Progenitor cell of endocrine pancreas (in vitro differentiated cells): Measurements from ENCODE around the gene SPTB. TPM values are rescaled to one million over a fixed set of nuclear protein-coding genes. Genes with fewer than 3 reads are reported as not detected.

ENCODE experiments used
- DNase-seq: peaks from one replicate; pipeline ENCODE4 v3.0.0; 2021; ENCODE audit warnings: low spot score; ENCODE audit not compliant: unreplicated experiment
- H3K27ac Mint-ChIP-seq: 2 replicates; pipeline ENCODE4 v1.8.0; 2021; ENCODE audit warnings: mild to moderate bottlenecking, moderate library complexity, mixed read lengths
- H3K27me3 Mint-ChIP-seq: 2 replicates; pipeline ENCODE4 v1.8.0; 2021; ENCODE audit warnings: mixed read lengths
- H3K36me3 Mint-ChIP-seq: 2 replicates; pipeline ENCODE4 v1.8.0; 2022; ENCODE audit warnings: mixed read lengths; ENCODE audit not compliant: insufficient read depth
- H3K4me1 Mint-ChIP-seq: 2 replicates; pipeline ENCODE4 v1.8.0; 2021; ENCODE audit warnings: low read depth, mixed read lengths
- H3K4me3 Mint-ChIP-seq: 2 replicates; pipeline ENCODE4 v1.8.0; 2021; ENCODE audit warnings: low read depth, mild to moderate bottlenecking, moderate library complexity, mixed read lengths
- H3K9me3 Mint-ChIP-seq: 2 replicates; pipeline ENCODE4 v1.8.0; 2021; ENCODE audit warnings: low read depth, mixed read lengths
- CTCF ChIP-seq: fragments of 200-600 bp; sonication (generic); IDR thresholded peaks from one replicate; pipeline ENCODE4 v1.5.0; 2021; ENCODE audit warnings: antibody characterized with exemption, mild to moderate bottlenecking; ENCODE audit not compliant: unreplicated experiment
- total RNA-seq: library from RNA; stranded (reverse); gene quantifications from 2 replicates; pipeline ENCODE4 v1.2.1, GENCODE V29; 2021

Gene SPTB
- total RNA-seq, 1 donor from 2014 or later, result 1.7 TPM

GRCh38 chr14:64736271-64737169 is 143.2 kb downstream of the SPTB start:
- Mint-ChIP-seq H3K27me3 (no peaks in the 10 kb centered on the region), H3K36me3 (peaks cover 22% of the 10 kb centered on the region), H3K27ac (no peak overlapping the region), H3K9me3 (no peaks in the 10 kb centered on the region), H3K4me1 (peaks cover 6% of the 10 kb centered on the region), H3K4me3 (no peak overlapping the region)
- DNase-seq, result no peak
- no peak for TF ChIP-seq CTCF

- DNase-seq, result no peak
- Mint-ChIP-seq H3K36me3 (peaks cover 19% of the 10 kb centered on the region), H3K4me1 (peaks cover 6% of the 10 kb centered on the region), H3K27ac (no peak overlapping the region), H3K4me3 (no peak overlapping the region), H3K27me3 (no peaks in the 10 kb centered on the region), H3K9me3 (no peaks in the 10 kb centered on the region)
- TF ChIP-seq CTCF, result no peak
Observed at GRCh38 chr14:64734990-64735389, 144.7 kb downstream of the SPTB start.

GRCh38 chr14:64733899-64734298 is 145.8 kb downstream of the SPTB start:
- no peak for TF ChIP-seq CTCF
- Mint-ChIP-seq H3K27me3 (no peaks in the 10 kb centered on the region), H3K4me1 (peaks cover 6% of the 10 kb centered on the region), H3K4me3 (no peak overlapping the region), H3K27ac (no peak overlapping the region), H3K9me3 (no peaks in the 10 kb centered on the region), H3K36me3 (peaks cover 19% of the 10 kb centered on the region)
- DNase-seq, result no peak

GRCh38 chr14:64733321-64733720 is 146.4 kb downstream of the SPTB start:
- Mint-ChIP-seq H3K4me1 (peaks cover 6% of the 10 kb centered on the region), H3K27me3 (no peaks in the 10 kb centered on the region), H3K4me3 (no peak overlapping the region), H3K36me3 (peaks cover 22% of the 10 kb centered on the region), H3K27ac (no peak overlapping the region), H3K9me3 (no peaks in the 10 kb centered on the region)
- TF ChIP-seq CTCF, result no peak
- DNase-seq, result no peak

- Mint-ChIP-seq H3K4me1 (peaks cover 6% of the 10 kb centered on the region), H3K4me3 (no peak overlapping the region), H3K36me3 (peaks cover 22% of the 10 kb centered on the region), H3K27ac (no peak overlapping the region), H3K9me3 (no peaks in the 10 kb centered on the region), H3K27me3 (no peaks in the 10 kb centered on the region)
- no peak for TF ChIP-seq CTCF
- DNase-seq, result no peak
Observed at GRCh38 chr14:64732536-64733120, 147.1 kb downstream of the SPTB start.
